ENCODE data around the gene ERC2. TPM values are rescaled to one million over a fixed set of nuclear protein-coding genes. Genes with fewer than 3 reads are reported as not detected.

Gene ERC2
- total RNA-seq, 1 donor from 2014 or later, result under 0.01 TPM

DNA sequence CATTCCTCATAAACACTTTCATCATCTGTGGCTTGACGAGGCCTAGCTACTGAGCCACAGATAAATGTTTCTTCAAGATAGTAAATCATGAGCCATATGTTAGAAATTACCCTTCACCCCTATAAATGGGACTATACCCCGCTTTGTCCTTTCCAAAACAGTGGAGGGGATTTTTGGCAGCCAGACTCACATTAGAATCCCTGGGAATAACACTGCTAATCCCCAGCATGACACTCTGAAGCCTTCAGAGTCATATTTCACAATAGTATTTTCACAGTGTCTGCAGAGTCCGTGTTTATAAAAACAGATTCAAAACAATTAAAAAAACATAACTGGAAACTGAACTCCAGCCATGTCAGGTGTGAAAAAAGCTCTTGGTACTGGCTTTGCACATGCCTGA, 271.6 kb downstream of the ERC2 start:
- FAIRE-seq (no peak), DNase-seq (ENCODE audit: low read depth) (no peak)
- Histone ChIP-seq H3K4me3 (ENCODE audit: low read depth, low read length) (no peak overlapping the region), H3K27me3 (ENCODE audit: control insufficient read depth, insufficient read depth, low read length) (no peaks in the 10 kb centered on the region), H3K36me3 (ENCODE audit: control insufficient read depth, insufficient read depth, low read length) (no peaks in the 10 kb centered on the region)
- TF ChIP-seq, protein P1, sequence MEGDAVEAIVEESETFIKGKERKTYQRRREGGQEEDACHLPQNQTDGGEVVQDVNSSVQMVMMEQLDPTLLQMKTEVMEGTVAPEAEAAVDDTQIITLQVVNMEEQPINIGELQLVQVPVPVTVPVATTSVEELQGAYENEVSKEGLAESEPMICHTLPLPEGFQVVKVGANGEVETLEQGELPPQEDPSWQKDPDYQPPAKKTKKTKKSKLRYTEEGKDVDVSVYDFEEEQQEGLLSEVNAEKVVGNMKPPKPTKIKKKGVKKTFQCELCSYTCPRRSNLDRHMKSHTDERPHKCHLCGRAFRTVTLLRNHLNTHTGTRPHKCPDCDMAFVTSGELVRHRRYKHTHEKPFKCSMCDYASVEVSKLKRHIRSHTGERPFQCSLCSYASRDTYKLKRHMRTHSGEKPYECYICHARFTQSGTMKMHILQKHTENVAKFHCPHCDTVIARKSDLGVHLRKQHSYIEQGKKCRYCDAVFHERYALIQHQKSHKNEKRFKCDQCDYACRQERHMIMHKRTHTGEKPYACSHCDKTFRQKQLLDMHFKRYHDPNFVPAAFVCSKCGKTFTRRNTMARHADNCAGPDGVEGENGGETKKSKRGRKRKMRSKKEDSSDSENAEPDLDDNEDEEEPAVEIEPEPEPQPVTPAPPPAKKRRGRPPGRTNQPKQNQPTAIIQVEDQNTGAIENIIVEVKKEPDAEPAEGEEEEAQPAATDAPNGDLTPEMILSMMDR (IDR thresholded peaks at IDR 0.05; ENCODE audit: insufficient read depth, low read length, severe bottlenecking), result no peak

DNA sequence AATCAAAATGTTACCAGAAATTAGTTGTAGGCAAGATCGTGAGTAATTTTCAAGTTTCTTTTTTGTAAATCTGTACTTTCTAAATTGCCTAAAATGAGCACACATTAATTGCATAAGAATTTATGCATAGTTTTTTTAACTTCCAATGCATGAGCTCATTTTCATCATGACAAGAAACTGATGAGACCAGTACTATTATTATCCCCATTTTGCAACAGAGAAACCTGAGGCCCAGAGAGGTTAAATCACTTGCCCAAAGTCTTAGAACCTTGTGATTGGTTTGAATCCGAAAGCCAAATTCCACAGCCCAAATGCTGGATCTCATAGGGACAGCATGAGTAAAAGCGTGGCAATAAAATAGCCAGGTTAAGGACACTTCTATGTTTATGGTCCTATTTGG, 274.7 kb downstream of the ERC2 start:
- FAIRE-seq (no peak), DNase-seq (ENCODE audit: low read depth) (no peak)
- H3K36me3 ChIP-seq (ENCODE audit: control insufficient read depth, insufficient read depth, low read length), result no peaks in the 10 kb centered on the region

DNA sequence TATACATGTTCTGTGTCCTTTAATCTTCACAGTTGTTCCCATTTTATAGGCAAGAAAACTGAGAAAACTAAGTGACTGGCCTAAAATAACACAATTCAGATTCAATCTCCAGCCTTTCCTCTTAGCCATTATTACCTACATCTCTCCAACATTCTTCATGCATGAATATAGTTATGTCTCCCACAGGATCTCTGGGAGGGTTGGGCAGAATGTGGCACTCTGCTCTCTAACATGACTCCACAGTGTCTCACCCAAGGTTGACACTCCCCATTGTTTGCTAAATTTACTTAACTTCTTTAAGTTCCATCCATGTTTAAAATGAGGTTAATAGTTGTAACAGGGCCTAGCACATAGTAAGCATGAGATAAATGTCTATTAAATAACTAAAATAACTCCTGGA, 276.3 kb downstream of the ERC2 start:
- no peak overlapping the region for H3K4me3 ChIP-seq (ENCODE audit: low read depth, low read length)
- H3K36me3 ChIP-seq (ENCODE audit: control insufficient read depth, insufficient read depth, low read length), result no peaks in the 10 kb centered on the region
- TF ChIP-seq, protein P1 (IDR thresholded peaks at IDR 0.05; ENCODE audit: insufficient read depth, low read length, severe bottlenecking), result no peak
- peak; percentile 18 for DNase-seq (ENCODE audit: low read depth)
- H3K27me3 ChIP-seq (ENCODE audit: control insufficient read depth, insufficient read depth, low read length), result no peaks in the 10 kb centered on the region
- no peak for FAIRE-seq

More for the DNA sequence above, 274.7 kb downstream of the ERC2 start:
- TF ChIP-seq, protein P1 (IDR thresholded peaks at IDR 0.05; ENCODE audit: insufficient read depth, low read length, severe bottlenecking), result no peak
- Histone ChIP-seq H3K4me3 (ENCODE audit: low read depth, low read length) (no peak overlapping the region), H3K27me3 (ENCODE audit: control insufficient read depth, insufficient read depth, low read length) (no peaks in the 10 kb centered on the region)

DNA sequence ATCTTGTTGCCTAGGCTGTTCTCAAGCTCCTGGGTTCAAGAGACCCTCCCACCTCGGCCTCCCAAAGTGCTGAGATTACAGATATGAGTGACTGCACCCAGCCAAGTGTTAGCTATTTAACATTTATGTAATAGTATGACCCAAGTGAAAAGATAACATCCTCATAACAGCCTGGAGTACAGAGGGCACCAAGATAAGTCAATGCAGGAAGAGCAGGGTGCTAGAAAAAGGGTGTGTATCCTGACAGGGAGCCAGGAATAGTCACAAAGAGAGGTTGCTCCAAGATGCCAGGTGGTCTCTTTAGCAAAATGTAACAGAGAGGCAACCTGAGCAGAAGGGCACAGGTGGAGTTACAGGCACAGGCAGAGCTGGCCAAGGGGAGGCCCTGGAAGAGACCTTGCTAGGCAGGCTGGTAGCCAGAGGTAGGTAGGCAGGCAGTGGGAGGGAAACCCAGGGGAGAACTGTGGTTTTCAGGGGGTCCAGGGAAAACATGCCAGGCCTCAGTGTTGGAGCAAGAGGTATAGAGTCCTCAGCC, 277.4 kb downstream of the ERC2 start:
- Histone ChIP-seq H3K36me3 (ENCODE audit: control insufficient read depth, insufficient read depth, low read length) (no peaks in the 10 kb centered on the region), H3K4me3 (ENCODE audit: low read depth, low read length) (no peak overlapping the region), H3K27me3 (ENCODE audit: control insufficient read depth, insufficient read depth, low read length) (no peaks in the 10 kb centered on the region)
- FAIRE-seq (no peak), DNase-seq (ENCODE audit: low read depth) (no peak)
- TF ChIP-seq, protein P1 (IDR thresholded peaks at IDR 0.05; ENCODE audit: insufficient read depth, low read length, severe bottlenecking), result no peak

DNA sequence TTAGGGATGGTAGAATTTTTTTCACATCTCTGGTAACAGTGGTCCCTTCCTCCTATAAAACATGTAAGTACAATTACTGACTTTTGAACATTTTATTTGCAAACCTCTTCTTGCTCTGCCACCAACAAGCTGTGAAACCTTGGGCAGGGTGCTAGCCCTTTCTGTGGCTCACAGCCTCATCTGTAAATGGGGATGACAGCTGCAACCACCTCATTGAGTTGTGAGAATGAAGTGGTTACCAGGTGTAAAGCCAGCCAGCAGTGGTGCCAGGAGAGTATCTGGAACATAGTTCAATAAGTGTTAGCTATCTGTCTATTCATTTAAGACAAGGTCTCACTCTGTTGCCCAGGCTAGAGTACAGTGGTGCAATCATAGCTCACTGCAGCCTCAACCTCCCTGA, 278.1 kb downstream of the ERC2 start:
- DNase-seq (ENCODE audit: low read depth), result no peak
- FAIRE-seq, result no peak
- H3K27me3 ChIP-seq (ENCODE audit: control insufficient read depth, insufficient read depth, low read length), result no peaks in the 10 kb centered on the region
- H3K4me3 ChIP-seq (ENCODE audit: low read depth, low read length), result no peak overlapping the region
- H3K36me3 ChIP-seq (ENCODE audit: control insufficient read depth, insufficient read depth, low read length), result no peaks in the 10 kb centered on the region
- TF ChIP-seq, protein P1 (IDR thresholded peaks at IDR 0.05; ENCODE audit: insufficient read depth, low read length, severe bottlenecking), result no peak

DNA sequence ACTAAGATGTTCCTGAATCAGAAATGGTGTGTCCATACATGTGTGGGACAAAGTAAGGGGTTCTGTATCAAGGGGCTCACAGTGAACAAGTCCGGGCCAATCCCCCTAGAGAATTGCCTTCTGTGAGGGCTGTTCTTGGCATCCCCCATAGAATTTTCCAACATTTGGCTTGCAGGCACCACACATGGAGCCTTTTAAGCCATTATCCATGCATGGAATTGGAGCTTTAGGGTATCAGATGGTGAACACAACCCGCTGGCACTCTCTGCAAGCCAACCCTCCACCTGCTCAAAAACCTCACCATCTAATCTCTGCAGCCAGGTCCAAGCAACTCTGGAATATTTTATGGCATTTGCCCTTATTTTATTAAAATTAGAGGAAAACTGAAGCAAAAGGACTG, 278.7 kb downstream of the ERC2 start:
- H3K4me3 ChIP-seq (ENCODE audit: low read depth, low read length), result no peak overlapping the region
- TF ChIP-seq, protein P1 (IDR thresholded peaks at IDR 0.05; ENCODE audit: insufficient read depth, low read length, severe bottlenecking), result no peak
- no peak for DNase-seq (ENCODE audit: low read depth)
- FAIRE-seq, result no peak
- no peaks in the 10 kb centered on the region for H3K27me3 ChIP-seq (ENCODE audit: control insufficient read depth, insufficient read depth, low read length)
- H3K36me3 ChIP-seq (ENCODE audit: control insufficient read depth, insufficient read depth, low read length), result no peaks in the 10 kb centered on the region
